Transverse colon (tissue), 4 donors: Measurements from ENCODE around the gene SMTNL2. TPM values are rescaled to one million over a fixed set of nuclear protein-coding genes. Genes with fewer than 3 reads are reported as not detected.
"Not testable (repeated sequence)": the region's sequence is repeated elsewhere in the genome, so short reads cannot be mapped to it uniquely, and the experiment has no call there.

Source experiments
- DNase-seq: peaks from one replicate; pipeline ENCODE4 v3.0.0-alpha.2; 2019
- H3K27ac ChIP-seq, 4 donors: fragments of 200-600 bp; sonication (generic); 2 replicates each; pipeline ENCODE4 v1.5.1; 2016 to 2018; ENCODE audit warnings: inconsistent platforms in 4 of 4
- H3K27me3 ChIP-seq: fragments of 200-600 bp; sonication (generic); 2 replicates; pipeline ENCODE4 v1.5.1; 2017; ENCODE audit warnings: inconsistent platforms
- H3K36me3 ChIP-seq, 4 donors: fragments of 200-600 bp; sonication (generic); 2 replicates each; pipeline ENCODE4 v1.5.1; 2017 to 2019; ENCODE audit warnings: inconsistent platforms in 4 of 4
- H3K4me1 ChIP-seq, 4 donors: fragments of 200-600 bp; sonication (generic); 2 replicates each; pipeline ENCODE4 v1.5.1; 2017 to 2020; ENCODE audit warnings: inconsistent platforms in 4 of 4
- H3K4me3 ChIP-seq, 4 donors: fragments of 200-600 bp; sonication (generic); 1 replicate in 1 of 4; 2 replicates in 3 of 4; pipeline versions ENCODE4 v1.5.1 to v1.6.1; 2017 to 2019; ENCODE audit warnings: inconsistent platforms in 4 of 4
- H3K9me3 ChIP-seq, 2 donors: fragments of 200-600 bp; sonication (generic); 2 replicates each; pipeline ENCODE4 v1.5.1; 2017 to 2019; ENCODE audit warnings: inconsistent platforms in 2 of 2
- EP300 ChIP-seq: sonication (generic); formaldehyde crosslinking; IDR thresholded peaks from one replicate; pipeline ENCODE4 v1.6.1; 2017; ENCODE audit warnings: antibody characterized with exemption, low read depth
- POLR2A ChIP-seq: fragments of 450-650 bp; IDR thresholded peaks from one replicate; pipeline ENCODE4 v1.6.1; 2016; ENCODE audit warnings: antibody characterized with exemption, mild to moderate bottlenecking, moderate library complexity
- POLR2AphosphoS5 ChIP-seq, 3 donors: sonication (generic); formaldehyde crosslinking; IDR thresholded peaks; one replicate each; pipeline ENCODE4 v1.6.1; 2016; ENCODE audit warnings: antibody characterized with exemption in 3 of 3
- WGBS, 2 donors: methylation state at CpG; one replicate each; pipeline ENCODE4 v1.1.5; 2018; ENCODE audit warnings: low coverage in 1 of 2; 5-methylcytosine and 5-hydroxymethylcytosine counted together
- in situ Hi-C, 4 donors: fragments of 200-750 bp; cut with MboI; loops; one replicate each; pipeline versions ENCODE4 v1.15.0 to v1.15.1; 2017; ENCODE audit warnings: low sequenced_read_pairs in 3 of 4, low pct_ligation_motif_present in 1 of 4, low pct_unique_long_range_greater_than_20kb in 1 of 4
- intact Hi-C: fragments of 100-400 bp; cut with DNase I; formaldehyde crosslinking; loops from one replicate; pipeline ENCODE4 v1.15.1; 2023; ENCODE audit warnings: low total_unique reads
- total RNA-seq, 4 donors: library from RNA; depleted of rRNA; stranded (reverse); fragments of >200 nt; gene quantifications; one replicate each; pipeline ENCODE4 v1.1.0, GENCODE V29; 2016
- TF ChIP-seq, protein P1 (sequence below), 5 experiments: fragments of 200-600 bp in 3 of 5; fragments of 450-650 bp in 2 of 5; sonication (generic) in 3 of 5; IDR thresholded peaks; 1 replicate in 2 of 5; 2 replicates in 3 of 5; pipeline ENCODE4 v1.5.1; 2016 to 2017; ENCODE audit warnings: antibody characterized with exemption in 5 of 5, inconsistent platforms in 3 of 5, mild to moderate bottlenecking in 2 of 5, moderate library complexity in 1 of 5

The SMTNL2 gene
- total RNA-seq, 4 donors from 2014 or later, result 0.16 to 0.96 (median 0.40) TPM; not detected in 1

DNA sequence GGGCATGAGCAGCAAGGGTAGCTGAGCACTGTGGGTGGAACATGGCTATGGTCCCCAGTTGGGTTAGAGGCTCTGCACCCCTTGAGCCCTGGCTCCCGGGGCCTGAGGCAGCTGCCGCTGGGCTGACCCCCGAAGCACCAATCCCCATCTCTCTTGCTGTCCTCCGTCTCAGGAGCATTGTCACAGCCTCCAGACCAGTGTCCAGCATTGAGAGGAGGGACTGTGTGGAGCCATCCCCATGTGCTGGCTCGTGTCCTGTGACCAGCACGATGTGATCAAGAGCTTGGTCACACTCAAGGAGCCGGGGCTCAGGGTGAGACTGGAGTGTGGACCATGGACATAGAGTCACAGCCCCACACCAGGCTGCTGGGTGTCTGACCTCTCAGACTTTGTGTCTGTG is 2.9 kb downstream of the SMTNL2 start:
- 96% methylated on average over 7 of the region's 7 CpGs; no CpG with 5 or more reads in 1 of the 2 donors for WGBS, 2 donors
- Histone ChIP-seq H3K9me3 (no peaks in the 10 kb centered on the region), H3K27ac (no peak overlapping the region), H3K36me3 (no peaks in the 10 kb centered on the region), H3K27me3 (peaks cover 38% of the 10 kb centered on the region), H3K4me3 (no peak overlapping the region), H3K4me1 (peaks cover 0 to 16% (median 12%) of the 10 kb centered on the region in 4 donors)
- intact Hi-C loops (no loop called here), in situ Hi-C loops (no loop called here)
- TF ChIP-seq POLR2A (no peak), POLR2AphosphoS5 (IDR thresholded peaks at IDR 0.05) (no peak), EP300 (no peak)
- TF ChIP-seq, protein P1, sequence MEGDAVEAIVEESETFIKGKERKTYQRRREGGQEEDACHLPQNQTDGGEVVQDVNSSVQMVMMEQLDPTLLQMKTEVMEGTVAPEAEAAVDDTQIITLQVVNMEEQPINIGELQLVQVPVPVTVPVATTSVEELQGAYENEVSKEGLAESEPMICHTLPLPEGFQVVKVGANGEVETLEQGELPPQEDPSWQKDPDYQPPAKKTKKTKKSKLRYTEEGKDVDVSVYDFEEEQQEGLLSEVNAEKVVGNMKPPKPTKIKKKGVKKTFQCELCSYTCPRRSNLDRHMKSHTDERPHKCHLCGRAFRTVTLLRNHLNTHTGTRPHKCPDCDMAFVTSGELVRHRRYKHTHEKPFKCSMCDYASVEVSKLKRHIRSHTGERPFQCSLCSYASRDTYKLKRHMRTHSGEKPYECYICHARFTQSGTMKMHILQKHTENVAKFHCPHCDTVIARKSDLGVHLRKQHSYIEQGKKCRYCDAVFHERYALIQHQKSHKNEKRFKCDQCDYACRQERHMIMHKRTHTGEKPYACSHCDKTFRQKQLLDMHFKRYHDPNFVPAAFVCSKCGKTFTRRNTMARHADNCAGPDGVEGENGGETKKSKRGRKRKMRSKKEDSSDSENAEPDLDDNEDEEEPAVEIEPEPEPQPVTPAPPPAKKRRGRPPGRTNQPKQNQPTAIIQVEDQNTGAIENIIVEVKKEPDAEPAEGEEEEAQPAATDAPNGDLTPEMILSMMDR (IDR thresholded peaks at IDR 0.05), result no peak
- no peak for DNase-seq

DNA sequence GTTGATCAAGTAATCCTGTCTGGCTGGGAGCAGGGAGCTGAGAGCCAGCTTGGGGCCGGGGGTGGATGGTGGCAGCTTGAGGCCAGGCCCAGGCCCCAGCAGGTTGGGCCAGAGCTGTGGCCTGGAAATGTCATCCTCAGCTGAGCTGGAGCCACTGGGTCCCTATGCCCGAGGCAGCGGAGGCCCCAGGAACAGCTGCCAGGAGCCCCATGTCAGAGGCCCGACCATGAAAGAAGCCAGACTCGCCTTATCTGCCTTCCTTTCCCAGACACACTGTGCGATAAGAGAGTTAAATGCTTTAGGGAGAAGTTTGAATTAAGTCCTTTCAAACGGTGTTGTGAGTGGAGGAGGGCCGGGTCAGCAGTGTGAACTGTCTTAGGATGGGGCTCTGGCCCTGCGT is 3.5 kb downstream of the SMTNL2 start:
- Histone ChIP-seq H3K4me1 (peaks cover 0 to 16% (median 12%) of the 10 kb centered on the region in 4 donors), H3K27ac (no peak overlapping the region), H3K9me3 (no peaks in the 10 kb centered on the region), H3K4me3 (no peak overlapping the region), H3K27me3 (peaks cover 32% of the 10 kb centered on the region), H3K36me3 (no peaks in the 10 kb centered on the region)
- intact Hi-C loops (no loop called here), in situ Hi-C loops (no loop called here)
- WGBS, 2 donors, result 81% methylated on average over 9 of the region's 9 CpGs; no CpG with 5 or more reads in 1 of the 2 donors
- DNase-seq, result no peak
- TF ChIP-seq POLR2AphosphoS5 (IDR thresholded peaks at IDR 0.05) (no peak), EP300 (no peak), POLR2A (no peak)
- TF ChIP-seq, protein P1 (IDR thresholded peaks at IDR 0.05), result no peak

DNA sequence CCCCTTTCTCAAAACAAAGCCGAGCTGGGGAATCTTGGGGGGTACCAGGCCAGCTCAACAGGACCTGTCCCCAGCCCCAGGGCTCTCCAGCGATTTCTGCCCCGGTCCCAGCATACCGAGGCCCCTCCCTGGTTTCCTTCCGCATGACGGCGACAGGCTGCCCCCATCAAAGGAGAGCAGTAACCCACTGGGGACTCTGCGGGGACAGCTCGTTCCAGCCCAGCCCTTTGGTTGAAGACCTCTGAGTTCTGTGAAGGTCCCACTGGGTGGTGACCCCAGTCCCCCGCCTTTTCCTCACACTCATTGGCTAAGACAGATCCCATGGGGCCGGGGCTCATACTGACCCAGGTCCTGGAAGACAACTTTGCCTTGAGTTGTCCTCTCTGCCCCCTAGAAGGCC is 4.1 kb downstream of the SMTNL2 start:
- no peak for TF ChIP-seq EP300
- no peak for TF ChIP-seq POLR2A
- TF ChIP-seq, protein P1 (IDR thresholded peaks at IDR 0.05), result no peak
- no peak for TF ChIP-seq POLR2AphosphoS5 (IDR thresholded peaks at IDR 0.05)
- H3K27ac ChIP-seq, result no peak overlapping the region
- no peaks in the 10 kb centered on the region for H3K36me3 ChIP-seq
- WGBS, 2 donors, result 84% methylated on average over 11 of the region's 11 CpGs; no CpG with 5 or more reads in 1 of the 2 donors
- intact Hi-C loops (no loop called here), in situ Hi-C loops (no loop called here)
- H3K9me3 ChIP-seq, result no peaks in the 10 kb centered on the region
- DNase-seq, result no peak
- H3K4me1 ChIP-seq, result peaks cover 0 to 16% (median 12%) of the 10 kb centered on the region in 4 donors
- no peak overlapping the region for H3K4me3 ChIP-seq
- H3K27me3 ChIP-seq, result peaks cover 26% of the 10 kb centered on the region

DNA sequence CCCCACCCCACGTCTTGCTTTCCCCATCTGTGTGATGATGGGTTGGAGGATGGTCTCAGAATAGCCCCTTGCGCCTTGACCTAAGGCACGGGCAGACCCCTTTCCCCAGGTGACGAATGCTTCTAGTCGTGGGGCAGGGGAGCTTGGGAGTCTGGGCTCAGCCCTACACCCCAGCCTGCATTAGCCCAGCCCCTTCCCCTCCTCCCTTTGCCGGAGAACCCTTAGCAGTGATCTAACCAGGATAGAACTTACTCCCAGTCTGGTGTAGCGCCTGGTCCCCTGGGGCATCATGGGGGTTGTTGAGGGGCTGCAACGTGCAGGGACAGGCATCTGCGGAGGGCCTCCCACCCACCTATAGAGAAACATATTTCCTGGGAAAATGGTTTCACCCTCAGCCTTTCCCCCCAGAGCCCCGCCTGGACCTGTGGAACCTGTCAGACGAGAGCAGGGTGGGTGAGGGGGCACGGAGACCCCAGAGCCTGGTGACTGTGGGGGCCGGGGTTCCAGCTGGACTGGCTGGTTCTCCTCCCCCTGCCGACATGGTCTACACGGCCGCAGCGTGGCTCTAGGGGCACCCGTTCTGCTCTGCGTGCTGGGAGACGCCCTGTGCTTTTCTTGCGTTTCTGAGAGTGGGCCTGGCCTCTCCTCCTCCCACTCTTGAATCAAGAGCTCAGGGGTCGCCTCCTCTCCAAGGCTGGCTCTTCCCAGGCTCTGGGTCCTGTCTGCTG is 4.7 kb downstream of the SMTNL2 start:
- TF ChIP-seq POLR2A (no peak), POLR2AphosphoS5 (IDR thresholded peaks at IDR 0.05) (no peak), EP300 (no peak)
- TF ChIP-seq, protein P1 (IDR thresholded peaks at IDR 0.05), result no peak
- in situ Hi-C loops, result no loop called here
- Histone ChIP-seq H3K9me3 (no peaks in the 10 kb centered on the region), H3K27ac (no peak overlapping the region), H3K4me3 (no peak overlapping the region), H3K4me1 (peaks cover 0 to 12% (median 8%) of the 10 kb centered on the region in 4 donors), H3K27me3 (peaks cover 19% of the 10 kb centered on the region), H3K36me3 (no peaks in the 10 kb centered on the region)
- 80 to 100% methylated on average over 1 to 18 of the region's 22 CpGs for WGBS, 2 donors
- no peak for DNase-seq
- intact Hi-C loops, result no loop called here

DNA sequence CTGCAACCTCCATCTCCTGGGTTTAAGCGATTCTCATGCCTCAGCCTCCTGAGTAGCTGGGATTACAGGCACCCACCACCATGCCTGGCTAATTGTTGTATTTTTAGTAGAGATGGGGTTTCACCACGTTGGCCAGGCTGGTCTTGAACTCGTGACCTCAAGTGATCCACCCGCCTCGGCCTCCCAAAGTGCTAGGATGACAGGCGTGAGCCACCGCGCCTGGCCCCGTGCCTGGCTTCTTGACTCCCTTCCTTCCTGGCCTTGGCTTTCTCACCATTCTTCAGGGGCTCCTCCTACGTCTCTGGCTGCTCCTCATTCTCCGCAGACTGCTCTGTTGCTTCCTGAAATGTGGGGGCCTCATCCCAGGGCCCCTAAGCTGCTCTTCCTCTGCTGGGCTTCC is 5.7 kb downstream of the SMTNL2 start:
- H3K36me3 ChIP-seq, DNase-seq, H3K4me3 ChIP-seq, H3K27me3 ChIP-seq, intact Hi-C loops, H3K9me3 ChIP-seq, in situ Hi-C loops, H3K4me1 ChIP-seq, H3K27ac ChIP-seq: not testable (repeated sequence)
- 79% methylated on average over 11 of the region's 11 CpGs; no CpG with 5 or more reads in 1 of the 2 donors for WGBS, 2 donors
